ENCODE measurements around the gene ZNF559.

- TF ChIP-seq CTCF (IDR thresholded peaks at IDR 0.05) (no peak), EZH2 (IDR thresholded peaks at IDR 0.05; ENCODE audit: borderline replicate concordance, insufficient read depth, low read depth, low read length, poor library complexity, severe bottlenecking) (no peak)
Observed at GRCh38 chr19:9313756-9314155, 10.2 kb upstream of the ZNF559 start.

Data from B cell (primary cell).